HG03159 (cell line): ENCODE data around the gene ZNF599.
A peak's percentile ranks its signal among the peaks of the same experiment; 100 is the strongest.
"Not testable (repeated sequence)": the region's sequence is repeated elsewhere in the genome, so short reads cannot be mapped to it uniquely, and the experiment has no call there.

ENCODE experiments used
- ATAC-seq: cut with Tn5 transposase; IDR thresholded peaks from one replicate; pipeline ENCODE4 v1.9.1; 2021; ENCODE audit warnings: mild to moderate bottlenecking, moderate library complexity; ENCODE audit not compliant: unreplicated experiment

ZNF599 gene

DNA sequence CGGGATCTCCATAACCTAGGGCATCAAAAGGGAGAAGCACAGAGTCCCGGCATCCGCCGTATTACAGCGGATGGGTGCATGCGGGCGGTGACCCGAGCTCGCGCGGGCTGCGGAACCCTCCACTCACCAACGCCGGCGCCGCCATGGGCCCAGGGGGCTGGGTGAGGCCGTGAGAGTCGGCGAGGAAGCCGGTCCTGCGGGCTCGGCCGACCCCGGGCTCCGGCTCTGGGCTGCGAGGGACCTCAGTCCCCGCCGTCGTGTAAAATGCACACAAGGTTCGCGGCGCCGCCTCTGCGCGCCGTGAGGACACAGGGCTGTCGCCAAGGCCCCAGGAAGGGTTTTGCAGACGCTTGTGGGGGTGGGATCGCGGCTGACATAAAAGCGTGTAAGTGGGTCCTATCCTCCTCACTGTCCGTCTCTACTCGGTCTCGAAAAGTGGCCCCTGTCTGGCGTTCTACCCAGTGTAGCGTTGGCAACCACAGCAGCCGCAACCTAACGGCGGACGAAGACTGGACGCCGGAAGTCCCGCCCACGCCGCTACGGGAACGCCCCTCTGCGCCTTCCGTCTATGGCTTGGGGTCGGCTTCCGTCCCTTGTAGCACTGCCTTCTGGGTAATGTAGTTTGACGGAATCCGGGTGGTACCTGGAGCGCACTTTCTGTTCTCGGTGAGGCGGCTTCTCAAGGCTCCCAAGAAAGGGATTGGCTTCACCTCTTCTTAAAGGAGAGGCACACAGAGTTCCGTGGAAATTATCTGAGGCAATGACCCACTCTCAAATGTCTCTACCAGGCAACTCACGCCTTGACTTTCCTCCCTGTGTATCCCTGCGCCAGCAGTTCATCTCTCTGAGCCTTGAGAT lies at the start of gene ZNF599:
ZNF599 (minus strand) TSS at position 519 of the 858 bp plus-strand sequence; CDS start at position 145, 374 bp downstream.
- peak; percentile 99 for ATAC-seq

DNA sequence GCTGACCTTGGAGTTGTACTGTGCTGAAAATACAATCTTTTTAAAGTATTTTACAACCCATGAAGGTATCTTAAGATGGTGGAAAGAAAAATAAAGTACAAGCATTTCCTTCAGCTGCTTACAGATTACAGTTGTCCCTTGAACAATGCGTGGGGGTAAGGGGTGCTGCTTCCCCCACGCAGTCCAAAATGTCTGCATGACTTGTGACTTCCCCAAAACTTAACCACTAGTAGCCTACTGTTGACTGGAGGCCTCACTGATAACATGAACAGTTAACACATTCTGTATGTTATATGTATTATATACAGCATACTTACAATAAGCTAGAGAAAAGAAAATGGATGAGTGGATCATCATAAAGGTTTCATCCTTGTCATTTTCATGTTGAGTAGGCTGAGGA lies 45.3 kb upstream of the ZNF599 start:
- no peak for ATAC-seq

DNA sequence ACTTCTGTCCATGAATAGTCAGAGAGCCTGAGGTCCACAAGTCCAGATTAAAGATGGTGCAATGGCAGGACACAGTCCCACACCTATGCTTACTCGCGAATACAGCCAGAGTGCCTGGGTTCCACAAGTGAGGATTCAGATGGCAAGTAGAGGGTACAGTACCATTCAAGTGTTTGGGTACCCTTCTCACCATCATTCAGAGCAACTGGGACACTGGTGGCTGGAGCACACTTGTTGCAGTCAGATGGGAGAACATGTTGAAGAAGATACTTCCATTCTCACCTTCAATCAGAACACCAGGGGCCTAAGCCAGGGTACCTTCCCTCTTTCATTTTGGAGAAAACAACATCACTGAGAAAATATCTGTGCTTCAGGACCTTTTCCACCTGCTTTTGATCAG lies 43.7 kb upstream of the ZNF599 start:
- no peak for ATAC-seq

DNA sequence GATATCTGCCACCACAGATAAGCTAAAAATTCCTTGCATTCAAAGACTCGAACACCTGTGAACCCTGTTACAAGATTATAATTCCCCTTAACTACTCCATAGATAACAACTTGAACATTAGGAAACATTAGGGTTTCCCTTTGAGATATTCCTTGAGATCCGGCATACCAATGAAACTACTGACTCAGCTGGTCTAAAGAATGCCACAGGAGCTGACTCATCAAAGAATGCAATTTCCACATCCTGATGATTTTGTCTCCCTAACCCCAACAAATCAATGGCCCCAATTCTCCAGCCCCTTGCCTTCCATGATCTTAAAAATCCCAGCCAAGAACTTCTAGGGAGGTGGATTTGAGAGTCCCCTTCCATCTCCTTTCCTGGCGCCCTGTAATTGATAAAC lies 35.6 kb upstream of the ZNF599 start:
- ATAC-seq, result no peak

DNA sequence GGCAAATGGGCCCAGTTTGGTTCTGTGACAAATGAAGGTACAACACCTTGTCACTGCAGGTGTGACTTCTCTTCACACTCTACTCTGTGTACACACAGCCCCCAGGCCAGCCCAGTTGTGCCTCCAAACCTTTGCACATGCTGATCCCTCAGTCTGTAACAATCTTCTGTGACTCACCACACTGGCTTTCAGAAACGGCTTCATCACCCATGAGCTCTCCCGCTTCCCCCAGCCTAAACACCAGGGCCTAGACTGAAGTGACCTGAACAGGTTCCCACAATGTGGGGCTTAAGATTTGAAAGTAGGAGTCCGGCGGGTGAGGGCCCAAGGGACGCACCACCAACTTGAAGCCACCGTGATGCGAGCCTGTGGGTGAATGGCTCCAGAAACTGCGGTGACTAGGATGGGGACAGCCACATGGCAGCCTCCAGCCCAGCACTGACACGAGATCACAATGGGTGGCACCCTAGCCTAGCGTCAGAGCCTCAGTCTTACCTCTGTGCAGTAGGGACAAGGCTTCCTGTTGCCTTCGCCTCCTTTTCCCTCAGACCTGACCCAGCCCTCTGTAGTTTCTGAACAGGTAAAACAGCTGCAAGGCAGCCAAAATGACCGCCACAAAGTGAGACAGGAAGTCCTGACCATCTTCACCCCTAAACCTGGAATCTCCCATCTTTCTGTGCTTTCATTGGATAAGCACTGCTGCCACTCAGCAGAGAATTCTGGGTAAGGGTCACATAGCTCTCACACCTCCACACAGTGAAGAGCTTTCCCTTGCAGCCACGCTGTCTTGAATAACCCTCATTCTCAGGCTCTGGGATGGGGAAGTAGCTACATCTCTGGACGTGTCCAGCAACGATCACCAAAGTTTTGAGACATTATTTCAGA lies 34.2 kb upstream of the ZNF599 start:
- no peak for ATAC-seq

DNA sequence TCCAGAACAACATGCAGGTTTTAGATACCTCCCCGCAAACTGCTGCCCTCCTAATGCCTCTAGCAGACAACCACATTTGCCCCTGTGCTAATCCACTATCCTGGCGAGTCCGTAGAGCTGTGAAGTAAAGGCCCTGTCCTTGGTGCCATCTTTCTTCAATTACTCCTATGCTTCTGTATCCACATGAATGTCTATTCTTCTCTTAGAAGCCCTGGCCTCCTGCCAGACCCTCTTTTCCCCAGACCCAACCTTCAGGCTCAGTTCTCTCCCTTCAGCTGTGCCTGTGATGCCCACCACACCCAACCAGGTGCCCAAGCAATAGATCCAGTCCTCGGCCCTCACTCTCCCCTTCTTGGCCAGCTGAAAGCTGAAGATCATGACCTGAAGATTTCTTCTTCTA lies 31.1 kb upstream of the ZNF599 start:
- no peak for ATAC-seq

DNA sequence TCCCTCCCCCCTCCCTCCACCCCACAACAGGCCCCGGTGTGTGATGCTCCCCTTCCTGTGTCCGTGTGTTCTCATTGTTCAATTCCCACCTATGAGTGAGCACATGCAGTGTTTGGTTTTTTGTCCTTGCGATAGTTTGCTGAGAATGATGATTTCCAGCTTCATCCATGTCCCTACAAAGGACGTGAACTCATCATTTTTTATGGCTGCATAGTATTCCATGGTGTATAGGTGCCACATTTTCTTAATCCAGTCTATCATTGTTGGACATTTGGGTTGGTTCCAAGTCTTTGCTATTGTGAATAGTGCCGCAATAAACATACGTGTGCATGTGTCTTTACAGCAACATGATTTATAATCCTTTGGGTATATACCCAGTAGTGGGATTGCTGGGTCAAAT lies 23.9 kb upstream of the ZNF599 start:
- not testable (repeated sequence) for ATAC-seq

DNA sequence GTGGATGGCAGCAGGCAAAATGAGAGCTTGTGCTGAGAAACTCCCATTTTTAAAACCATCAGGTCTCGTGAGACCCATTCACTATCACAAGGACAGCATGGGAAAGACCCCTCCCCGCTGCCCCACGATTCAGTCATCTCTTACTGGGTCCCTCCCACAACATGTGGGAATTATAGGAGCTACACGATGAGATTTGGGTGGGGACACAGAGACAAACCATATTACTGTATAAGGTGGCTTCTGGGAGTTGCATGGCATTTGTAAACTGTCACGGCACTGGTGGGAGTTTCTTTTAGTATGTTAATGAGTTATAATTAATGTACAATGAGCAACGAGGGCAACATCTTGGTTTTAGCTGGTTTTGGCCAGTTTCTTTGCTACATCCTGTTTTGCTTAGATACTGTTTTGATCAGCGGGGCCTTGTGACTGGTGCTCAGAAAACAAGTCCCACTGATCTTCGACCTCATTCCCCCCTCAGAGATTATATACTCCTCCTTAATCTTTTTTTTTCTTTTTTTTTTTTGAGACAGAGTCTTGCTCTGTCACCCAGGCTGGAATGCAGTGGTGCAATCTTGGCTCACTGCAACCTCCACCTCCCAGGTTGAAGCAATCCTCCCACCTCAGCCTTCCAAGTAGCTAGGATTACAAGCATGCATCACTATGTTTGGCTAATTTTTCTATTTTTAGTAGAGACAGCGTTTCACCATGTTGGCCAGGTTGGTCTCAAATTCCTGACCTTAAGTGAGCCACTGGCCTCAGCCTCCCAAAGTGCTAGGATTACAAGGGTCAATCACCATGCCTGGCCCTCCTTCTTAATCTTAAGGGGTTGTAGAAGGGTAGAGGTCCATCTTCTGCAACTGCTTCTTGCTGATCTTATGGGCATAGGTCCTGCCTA lies 21.3 kb upstream of the ZNF599 start:
- ATAC-seq, result no peak

DNA sequence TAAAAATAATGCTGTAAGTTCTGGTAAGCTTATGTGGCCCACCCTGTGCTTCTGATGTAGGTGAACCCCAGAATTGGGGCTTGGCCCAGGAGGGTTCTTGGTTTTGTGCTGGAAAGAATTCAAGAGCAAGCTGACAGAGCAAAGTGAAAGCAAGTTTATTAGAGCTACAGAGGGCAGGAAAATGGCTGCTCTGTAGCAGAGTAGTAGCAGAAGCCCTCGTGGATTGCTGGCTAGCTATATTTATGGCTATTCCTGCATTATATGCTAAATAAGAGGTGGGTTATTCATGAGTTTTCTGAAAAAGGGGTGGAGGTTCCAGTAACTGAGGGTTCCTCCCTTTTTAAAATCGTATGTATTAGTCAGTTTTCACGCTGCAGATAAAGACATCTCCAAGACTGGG lies 20.6 kb upstream of the ZNF599 start:
- no peak for ATAC-seq

DNA sequence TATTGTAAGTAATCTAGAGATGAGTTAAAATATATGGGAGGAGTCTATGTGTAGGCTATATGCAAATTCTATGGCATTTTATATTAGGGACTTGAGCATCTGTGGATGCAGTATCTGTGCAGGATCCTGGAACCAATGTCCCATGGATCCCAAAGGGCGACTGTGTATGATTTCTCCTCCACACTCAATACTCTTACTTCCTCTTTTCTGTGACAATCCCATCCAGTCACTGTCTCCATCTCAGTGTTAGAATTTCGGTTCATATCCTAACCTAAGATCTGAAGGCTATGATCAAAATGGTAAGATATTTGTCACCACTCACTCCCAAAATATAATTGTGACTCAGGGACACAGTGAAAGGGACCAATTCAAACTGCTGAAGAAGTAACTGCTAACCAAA lies 15.1 kb upstream of the ZNF599 start:
- no peak for ATAC-seq

DNA sequence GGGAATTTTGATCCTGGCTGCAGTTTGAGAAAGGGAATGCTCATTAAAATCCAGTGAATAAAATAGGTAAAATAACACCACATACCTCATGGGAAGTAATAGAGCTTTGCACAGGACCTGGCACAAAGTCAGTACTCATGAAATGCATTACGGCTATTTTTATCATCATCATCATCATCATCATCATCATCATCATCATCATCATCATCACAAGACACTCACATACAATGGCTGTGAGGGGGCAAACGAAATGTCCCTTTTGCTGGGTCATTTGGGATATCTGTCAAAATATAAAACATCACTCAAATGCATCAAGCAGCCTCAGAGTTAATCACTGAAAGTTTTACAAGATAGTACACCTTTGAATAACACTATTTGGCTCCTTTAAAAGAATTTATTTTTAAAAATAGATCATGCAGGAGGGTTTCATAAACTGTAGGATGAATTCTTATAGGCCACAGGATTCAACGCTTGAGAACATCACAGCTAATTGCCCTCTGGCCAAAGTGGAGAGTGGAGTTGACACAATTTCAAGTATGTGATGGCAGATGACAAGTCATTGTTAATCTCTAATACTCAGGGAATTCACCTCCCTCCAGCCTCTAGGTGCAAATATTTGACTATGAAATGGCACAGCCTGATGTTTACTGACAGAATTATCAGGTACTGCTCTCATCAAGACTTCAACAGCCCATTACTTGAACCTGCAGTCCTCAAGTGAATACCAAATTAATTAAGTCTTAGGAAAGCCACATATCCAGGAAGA lies 14.2 kb upstream of the ZNF599 start:
- no peak for ATAC-seq

DNA sequence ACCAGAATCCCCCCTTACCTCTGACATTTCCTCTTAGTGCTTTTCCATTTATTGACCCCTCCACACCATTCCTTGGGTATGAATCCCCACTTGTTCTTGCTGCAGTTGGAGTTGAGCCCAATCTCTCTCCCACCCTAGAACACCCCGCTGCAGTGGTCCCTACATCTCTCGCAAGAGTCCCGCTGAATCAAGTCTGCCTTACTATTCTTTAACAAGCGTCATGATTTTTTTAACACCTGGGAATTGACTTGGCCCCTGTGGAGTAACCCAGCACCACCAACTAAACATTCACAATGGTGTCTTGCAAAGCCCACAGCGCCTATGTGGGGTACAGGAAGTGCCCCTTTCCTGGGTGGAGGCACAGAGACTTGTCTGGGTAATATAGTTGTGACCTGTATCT lies 13.2 kb upstream of the ZNF599 start:
- ATAC-seq, result no peak

DNA sequence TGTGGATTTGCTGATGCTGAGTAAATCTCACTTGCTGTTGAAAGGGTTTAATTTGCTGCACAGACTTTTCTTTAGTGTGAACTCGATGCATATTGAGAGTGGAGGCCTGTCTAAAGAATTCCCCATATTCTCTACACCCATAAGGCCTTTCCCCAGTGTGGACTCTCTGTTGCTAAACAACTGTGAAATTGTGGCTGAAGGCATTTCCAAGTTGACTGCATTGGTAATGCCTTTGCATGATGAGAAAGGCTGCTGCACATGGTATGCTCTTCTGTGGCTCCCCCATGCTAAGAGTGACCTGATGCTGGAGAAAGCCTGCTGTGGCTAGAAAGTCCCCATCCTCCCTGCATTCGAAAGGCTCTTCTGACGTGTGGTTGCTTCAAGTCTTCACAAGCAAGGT lies 6.6 kb upstream of the ZNF599 start:
- ATAC-seq, result no peak

DNA sequence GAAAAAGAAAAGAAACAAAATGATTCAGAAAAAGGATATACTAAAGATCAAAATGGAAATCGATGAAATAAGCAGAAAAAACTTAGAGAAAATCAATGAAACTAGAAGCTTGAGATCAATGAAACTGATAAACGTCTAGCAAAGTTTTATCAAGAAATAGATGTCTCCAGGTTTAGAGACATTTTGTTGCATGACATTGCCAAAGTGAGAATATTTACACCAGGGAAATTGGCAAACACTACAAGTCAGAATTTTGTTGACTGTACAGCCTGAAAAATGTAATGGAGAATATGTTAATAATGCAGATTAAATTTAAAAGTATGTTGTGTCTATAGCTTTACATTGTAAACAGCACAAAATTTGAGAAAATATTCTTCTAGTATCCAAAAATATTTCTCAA lies 5.3 kb upstream of the ZNF599 start:
- no peak for ATAC-seq

DNA sequence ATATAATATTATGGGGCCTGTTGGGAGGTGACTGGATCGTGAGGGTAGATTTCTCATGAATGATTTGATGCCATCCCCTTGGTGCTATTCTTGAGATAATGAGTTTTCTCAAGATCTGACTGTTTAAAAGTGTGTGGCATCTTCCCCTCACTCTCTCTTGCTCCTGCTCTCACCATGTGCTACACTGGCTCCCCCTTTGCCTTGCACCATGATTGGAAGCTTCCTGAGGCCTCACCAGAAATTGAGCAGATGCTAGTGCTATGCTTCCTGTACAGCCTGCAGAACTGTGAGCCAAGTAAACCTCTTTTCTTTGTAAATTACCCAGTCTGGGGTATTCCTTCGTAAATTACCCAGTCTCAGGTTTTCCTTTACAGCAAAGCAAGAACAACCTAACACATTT lies 1.8 kb upstream of the ZNF599 start:
- no peak for ATAC-seq

DNA sequence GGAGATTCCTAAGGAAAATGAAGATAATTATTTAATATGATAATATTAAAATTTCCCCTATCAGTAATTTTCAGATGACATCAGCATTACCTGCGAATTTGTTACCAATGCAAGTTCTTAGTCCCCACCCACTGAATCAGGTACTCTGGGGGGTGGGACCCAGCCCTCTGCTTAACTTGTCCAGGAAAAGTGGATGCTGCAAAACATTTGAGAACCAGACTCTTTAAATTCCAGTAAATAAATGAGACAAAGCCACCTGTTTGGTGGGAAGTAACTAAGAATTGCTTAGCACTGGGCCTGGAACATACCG lies 495 bp upstream of the ZNF599 start:
- ATAC-seq, result no peak

DNA sequence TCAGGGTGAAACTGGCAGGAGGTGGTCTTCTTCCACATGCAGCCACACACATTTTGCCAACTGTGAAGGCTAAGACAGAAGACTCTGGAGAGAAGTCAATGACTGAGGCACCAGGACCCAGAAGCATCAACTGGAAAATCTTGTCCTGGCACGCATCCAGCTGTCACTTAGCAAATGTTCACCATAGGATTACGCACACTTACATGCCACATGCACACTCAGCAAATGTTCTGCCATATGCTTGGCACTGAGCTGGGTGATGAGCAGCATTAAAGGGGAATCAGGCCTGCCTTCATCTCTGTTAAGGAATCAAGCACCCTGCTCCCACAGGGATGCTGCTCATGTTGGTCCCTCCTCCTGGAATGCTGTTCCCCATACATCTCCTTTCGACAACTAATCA lies 5.1 kb downstream of the ZNF599 start:
- ATAC-seq, result no peak

DNA sequence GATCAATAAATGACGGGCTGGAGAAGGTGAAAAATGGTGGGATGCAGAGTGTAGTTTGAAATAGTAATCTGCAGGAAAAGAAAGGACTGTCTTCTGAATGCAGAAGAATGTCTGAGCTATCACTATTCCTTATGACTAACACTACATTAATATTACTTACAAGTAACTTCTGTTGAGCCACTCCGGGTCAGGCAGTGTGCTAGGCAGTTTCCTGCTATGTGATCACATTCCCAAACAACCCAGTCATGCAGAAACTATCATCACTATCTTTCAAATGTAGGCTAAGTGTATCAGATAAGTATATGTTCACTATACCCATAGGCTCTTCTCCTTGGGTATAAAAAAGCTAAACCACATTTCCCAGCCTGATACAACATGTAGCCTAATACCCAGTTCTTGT lies 6.6 kb downstream of the ZNF599 start:
- ATAC-seq, result no peak

DNA sequence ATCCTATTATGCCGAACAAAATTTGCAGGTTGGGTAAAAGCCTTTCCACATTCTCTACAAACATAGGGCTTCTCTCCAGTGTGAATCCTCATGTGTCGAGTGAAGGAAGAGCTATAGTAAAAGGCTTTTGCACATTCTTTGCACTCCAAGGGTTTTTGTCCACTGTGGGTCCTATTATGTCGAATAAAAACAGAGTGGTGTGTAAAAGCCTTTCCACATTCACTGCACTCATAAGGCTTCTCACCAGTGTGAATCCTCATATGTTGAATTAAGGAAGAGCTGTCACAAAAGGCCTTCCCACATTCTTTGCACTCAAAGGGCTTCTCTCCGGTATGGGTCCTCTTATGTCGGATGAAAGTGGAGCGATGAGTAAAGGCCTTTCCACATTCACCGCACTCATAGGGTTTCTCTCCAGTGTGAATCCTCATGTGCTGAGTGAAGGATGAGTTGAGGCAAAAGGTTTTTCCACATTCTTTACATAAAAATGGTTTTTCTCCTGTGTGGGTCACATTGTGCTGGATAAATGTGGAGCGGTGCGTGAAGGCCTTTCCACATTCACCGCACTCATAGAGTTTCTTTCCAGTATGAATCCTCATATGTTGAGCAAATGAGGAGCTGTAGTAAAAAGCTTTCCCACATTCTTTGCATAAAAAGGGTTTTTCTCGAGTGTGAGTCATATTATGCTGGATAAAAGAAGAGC lies 13.6 kb downstream of the ZNF599 start:
- no peak for ATAC-seq

DNA sequence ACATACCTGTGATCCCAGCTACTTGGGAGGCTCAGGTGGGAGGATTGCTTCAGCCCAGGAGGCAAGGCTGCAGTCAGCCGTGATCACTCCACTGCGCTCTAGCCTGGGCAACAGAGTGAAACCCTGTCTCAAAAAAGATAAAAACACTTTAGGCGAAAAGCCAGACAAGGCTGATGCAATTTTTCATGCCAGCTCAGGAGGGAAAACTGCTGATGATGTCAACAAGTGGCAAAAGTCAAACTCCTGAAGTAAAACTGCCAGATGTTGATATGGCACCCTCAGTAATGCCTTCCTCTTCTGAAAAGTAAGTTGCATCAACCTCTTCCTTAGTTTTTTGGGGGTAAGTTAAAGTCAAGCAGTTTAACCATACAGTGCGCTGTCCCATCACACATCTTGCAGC lies 15.6 kb downstream of the ZNF599 start:
- ATAC-seq, result no peak
